HFFc6 (cell line): ENCODE measurements around the gene LASP1. TPM values are rescaled to one million over a fixed set of nuclear protein-coding genes. Genes with fewer than 3 reads are reported as not detected.
A peak's percentile ranks its signal among the peaks of the same experiment; 100 is the strongest.

Source experiments
- DNase-seq: peaks from one replicate; pipeline ENCODE4 v3.0.0-alpha.2; 2018
- H3K27ac Mint-ChIP-seq: 2 replicates; pipeline ENCODE4 v1.8.0; 2020; ENCODE audit warnings: mild to moderate bottlenecking, mixed read lengths
- H3K27me3 Mint-ChIP-seq: 2 replicates; pipeline ENCODE4 v1.8.0; 2021; ENCODE audit warnings: mild to moderate bottlenecking, moderate library complexity, mixed read lengths; ENCODE audit not compliant: insufficient read depth
- H3K36me3 Mint-ChIP-seq: 2 replicates; pipeline ENCODE4 v1.8.0; 2021; ENCODE audit warnings: low read depth, mixed read lengths
- H3K4me1 Mint-ChIP-seq: 2 replicates; pipeline ENCODE4 v1.8.0; 2020; ENCODE audit warnings: low read depth, mixed read lengths
- H3K4me3 Mint-ChIP-seq: 2 replicates; pipeline ENCODE4 v1.8.0; 2020; ENCODE audit warnings: mild to moderate bottlenecking, moderate library complexity, mixed read lengths
- H3K9me3 Mint-ChIP-seq: 2 replicates; pipeline ENCODE4 v1.8.0; 2020; ENCODE audit warnings: mild to moderate bottlenecking, mixed read lengths
- total RNA-seq, 6 experiments: library from RNA; stranded (reverse); fragmentation: NEBNext Ultra II Directional; extraction: Animal tissue kit (Norgen Biotek cat#: 25700); gene quantifications; 2 replicates in 1 of 6; 3 replicates in 5 of 6; pipeline ENCODE4 v1.2.3, GENCODE V29; 2021
- TF ChIP-seq, protein P1 (sequence below): fragments of 200-600 bp; sonication (generic); IDR thresholded peaks from 2 replicates; pipeline ENCODE4 v1.5.0; 2021; ENCODE audit warnings: antibody characterized with exemption, mild to moderate bottlenecking

LASP1 gene
- total RNA-seq, 6 experiments from 2014 or later, result 428 to 517 (median 484) TPM

DNA sequence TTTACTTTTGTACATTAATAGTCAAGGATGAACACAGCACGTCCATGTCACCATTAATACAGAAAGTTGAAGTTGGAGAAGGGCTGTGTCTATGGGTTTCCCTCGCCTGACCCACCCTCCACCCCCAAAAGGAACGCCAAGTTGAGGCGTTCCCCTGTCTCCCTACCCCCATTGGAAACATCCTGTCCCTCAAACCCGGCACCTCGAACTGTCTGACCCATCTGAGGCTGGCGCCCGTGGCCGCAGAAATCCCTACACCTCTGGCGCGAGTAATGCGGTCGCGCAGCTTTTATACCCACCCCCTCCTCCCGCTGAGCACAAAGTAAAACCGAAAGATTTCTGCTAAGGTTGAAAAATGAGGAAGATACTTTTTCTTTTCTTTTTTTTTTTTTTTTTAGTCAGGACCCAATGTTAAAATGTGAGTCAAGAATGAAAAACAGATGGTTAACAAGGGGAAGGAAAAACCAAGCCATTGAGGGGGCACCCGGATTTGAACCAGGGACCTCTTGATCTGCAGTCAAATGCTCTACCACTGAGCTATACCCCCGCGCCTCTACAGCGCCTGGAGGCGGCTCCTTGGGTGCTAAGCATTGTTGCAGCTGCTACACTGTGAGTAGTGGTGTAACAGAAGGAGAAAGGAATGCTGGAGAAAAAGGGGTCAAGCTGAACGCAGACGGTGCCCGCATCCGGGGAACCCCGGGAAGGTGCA is 887 bp upstream of the LASP1 start:
- DNase-seq, result peak; percentile 86
- H3K27ac Mint-ChIP-seq, result peak overlapping the region; percentile 80
- peaks cover 54% of the 10 kb centered on the region for H3K4me1 Mint-ChIP-seq
- peak overlapping the region; percentile 96 for H3K4me3 Mint-ChIP-seq
- peaks cover 25% of the 10 kb centered on the region for H3K36me3 Mint-ChIP-seq
- TF ChIP-seq, protein P1, sequence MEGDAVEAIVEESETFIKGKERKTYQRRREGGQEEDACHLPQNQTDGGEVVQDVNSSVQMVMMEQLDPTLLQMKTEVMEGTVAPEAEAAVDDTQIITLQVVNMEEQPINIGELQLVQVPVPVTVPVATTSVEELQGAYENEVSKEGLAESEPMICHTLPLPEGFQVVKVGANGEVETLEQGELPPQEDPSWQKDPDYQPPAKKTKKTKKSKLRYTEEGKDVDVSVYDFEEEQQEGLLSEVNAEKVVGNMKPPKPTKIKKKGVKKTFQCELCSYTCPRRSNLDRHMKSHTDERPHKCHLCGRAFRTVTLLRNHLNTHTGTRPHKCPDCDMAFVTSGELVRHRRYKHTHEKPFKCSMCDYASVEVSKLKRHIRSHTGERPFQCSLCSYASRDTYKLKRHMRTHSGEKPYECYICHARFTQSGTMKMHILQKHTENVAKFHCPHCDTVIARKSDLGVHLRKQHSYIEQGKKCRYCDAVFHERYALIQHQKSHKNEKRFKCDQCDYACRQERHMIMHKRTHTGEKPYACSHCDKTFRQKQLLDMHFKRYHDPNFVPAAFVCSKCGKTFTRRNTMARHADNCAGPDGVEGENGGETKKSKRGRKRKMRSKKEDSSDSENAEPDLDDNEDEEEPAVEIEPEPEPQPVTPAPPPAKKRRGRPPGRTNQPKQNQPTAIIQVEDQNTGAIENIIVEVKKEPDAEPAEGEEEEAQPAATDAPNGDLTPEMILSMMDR, result no peak
- peaks cover 14% of the 10 kb centered on the region for H3K27me3 Mint-ChIP-seq
- H3K9me3 Mint-ChIP-seq, result no peaks in the 10 kb centered on the region

DNA sequence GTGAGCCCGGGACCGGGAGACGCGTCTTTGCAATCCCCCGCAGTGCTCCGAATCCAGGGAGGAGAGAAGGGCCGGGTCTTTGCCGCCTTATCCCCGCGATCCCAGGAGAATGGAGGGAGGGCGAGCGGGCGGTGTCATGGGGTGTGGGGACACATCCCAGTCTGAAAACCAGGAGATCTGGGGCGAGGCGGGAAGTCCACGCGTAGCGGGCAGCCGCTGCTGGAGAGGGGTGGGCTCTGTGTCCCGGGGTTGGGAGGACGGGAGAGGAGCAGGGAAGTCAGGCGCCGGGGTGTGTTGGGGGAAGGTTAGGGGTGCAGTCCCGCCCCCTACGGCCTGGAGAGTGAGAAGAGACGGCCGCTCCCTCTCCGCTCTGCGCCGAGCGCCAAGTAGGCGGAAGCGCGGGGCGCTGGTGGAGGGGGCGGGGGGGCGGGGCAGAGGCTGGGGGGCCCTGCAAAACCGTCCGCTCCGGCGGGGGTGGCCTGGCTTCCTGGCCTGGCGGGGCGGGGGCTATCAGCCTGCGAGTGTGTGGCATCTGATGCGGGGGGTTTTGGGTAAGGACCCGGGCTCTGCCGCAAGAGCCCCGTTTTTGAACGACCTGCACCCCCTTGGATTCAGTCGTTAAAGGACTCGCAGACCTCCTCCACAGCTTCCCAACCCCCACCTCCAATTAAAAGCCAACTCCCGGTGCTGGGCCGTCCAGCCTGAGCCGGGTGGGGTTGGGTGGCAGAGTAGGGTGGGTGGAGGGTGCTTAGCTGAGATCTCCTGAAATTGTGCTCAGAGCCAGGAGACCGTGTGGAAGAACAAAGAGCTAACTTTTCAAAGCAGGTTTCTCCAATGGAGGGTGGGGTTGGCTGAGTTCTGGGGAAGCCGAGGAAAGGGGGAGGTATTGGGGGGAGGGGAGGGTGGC is 654 bp downstream of the LASP1 start:
- H3K27ac Mint-ChIP-seq, result peak overlapping the region; percentile 88
- peaks cover 59% of the 10 kb centered on the region for H3K4me1 Mint-ChIP-seq
- peaks cover 14% of the 10 kb centered on the region for H3K27me3 Mint-ChIP-seq
- H3K9me3 Mint-ChIP-seq, result no peaks in the 10 kb centered on the region
- TF ChIP-seq, protein P1, result no peak
- peaks cover 25% of the 10 kb centered on the region for H3K36me3 Mint-ChIP-seq
- DNase-seq, result peak; percentile 51
- peak overlapping the region; percentile 96 for H3K4me3 Mint-ChIP-seq

DNA sequence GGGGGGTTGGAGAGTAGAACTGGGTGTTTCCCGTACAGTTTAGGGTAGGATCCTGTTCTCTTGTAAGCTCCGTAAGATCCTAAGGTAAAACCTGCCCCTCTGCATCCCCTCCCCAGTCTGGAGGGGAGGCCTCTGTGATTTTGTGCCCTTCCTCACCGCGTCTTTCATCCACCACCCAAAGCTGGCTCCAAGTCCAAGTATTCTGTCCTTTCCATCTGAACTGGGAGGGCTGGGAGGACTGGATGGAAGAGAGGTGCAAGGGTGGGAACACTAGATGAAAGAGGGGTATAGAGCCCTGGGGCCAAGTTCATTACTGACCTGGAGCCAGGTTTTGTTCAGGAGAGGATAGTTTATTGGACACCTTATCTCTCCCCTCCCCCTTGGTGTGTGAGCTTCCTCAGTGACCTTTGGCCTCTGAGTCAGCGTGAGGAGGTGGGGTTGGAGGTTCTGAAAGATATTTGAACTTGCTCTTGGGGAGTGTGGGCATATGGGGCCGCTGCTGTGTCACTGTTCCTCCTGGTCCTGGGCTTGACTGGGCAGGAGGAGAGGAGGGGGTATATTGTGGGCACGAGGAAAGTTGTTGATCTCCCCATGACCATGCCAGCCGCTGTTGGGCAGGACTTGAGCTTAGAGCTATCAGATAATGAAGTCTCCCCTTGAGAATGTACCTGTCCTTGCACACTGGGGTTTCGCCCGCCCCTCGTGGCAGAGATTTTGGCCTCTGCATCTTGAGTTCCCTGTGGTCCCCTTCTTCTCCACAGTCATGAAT is 1.6 kb downstream of the LASP1 start:
- peaks cover 14% of the 10 kb centered on the region for H3K27me3 Mint-ChIP-seq
- H3K9me3 Mint-ChIP-seq, result no peaks in the 10 kb centered on the region
- TF ChIP-seq, protein P1, result peak; percentile 29
- peaks cover 68% of the 10 kb centered on the region for H3K4me1 Mint-ChIP-seq
- peak overlapping the region; percentile 96 for H3K4me3 Mint-ChIP-seq
- H3K27ac Mint-ChIP-seq, result peak overlapping the region; percentile 85
- H3K36me3 Mint-ChIP-seq, result peaks cover 25% of the 10 kb centered on the region
- DNase-seq, result peak; percentile 74

DNA sequence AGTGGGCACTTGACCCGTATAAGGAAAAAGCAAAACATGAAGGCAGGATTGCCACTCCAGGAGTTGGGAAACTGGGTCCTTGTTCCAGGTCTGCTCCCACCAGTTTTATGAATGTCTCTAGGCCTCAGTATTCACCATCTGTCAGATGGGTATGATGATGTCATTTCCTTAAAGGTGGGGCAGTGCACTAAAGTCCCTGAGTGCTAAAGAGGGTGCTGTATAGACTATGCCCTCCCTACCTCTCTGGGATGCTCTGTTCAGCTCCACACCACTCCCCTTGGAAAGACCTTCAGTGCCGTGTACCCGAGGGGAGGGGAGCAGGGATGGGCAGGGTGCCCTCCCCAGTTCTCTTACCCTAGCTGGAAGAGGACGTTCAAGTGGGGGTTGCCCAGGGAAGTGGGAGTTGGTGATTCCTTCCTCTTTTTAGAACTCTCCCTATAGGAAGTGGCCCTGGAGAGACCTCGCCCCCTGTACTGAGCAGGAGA is 2.2 kb downstream of the LASP1 start:
- peaks cover 31% of the 10 kb centered on the region for H3K36me3 Mint-ChIP-seq
- H3K27me3 Mint-ChIP-seq, result peaks cover 14% of the 10 kb centered on the region
- TF ChIP-seq, protein P1, result no peak
- peaks cover 74% of the 10 kb centered on the region for H3K4me1 Mint-ChIP-seq
- H3K27ac Mint-ChIP-seq, result peak overlapping the region; percentile 85
- no peak for DNase-seq
- no peaks in the 10 kb centered on the region for H3K9me3 Mint-ChIP-seq
- peak overlapping the region; percentile 96 for H3K4me3 Mint-ChIP-seq
